Activated naive CD4-positive, alpha-beta T cell treated with anti-CD3 and anti-CD28 coated beads, Interleukin-2, amount 10 ng/mL, durations not matched to agents 7 days and 5 days (primary cell): Measurements from ENCODE around the gene MAN2A1.
A peak's percentile ranks its signal among the peaks of the same experiment; 100 is the strongest.
"Not testable (repeated sequence)": the region's sequence is repeated elsewhere in the genome, so short reads cannot be mapped to it uniquely, and the experiment has no call there.

Experiments used
- CTCF ChIA-PET: fragments of 350-600 bp; sonication (Branson Sonifier 250); formaldehyde crosslinking; loops from one replicate; lab custom pipeline; 2021; ENCODE audit warnings: antibody characterized with exemption; lab: Charles Lee
- DNase-seq: peaks from one replicate; pipeline ENCODE4 v3.0.0-alpha.2; 2020
- H3K27ac Mint-ChIP-seq: one replicate; pipeline ENCODE4 v1.8.0; 2021; ENCODE audit warnings: mild to moderate bottlenecking, moderate library complexity, mixed read lengths
- H3K27me3 Mint-ChIP-seq: one replicate; pipeline ENCODE4 v1.8.0; 2021; ENCODE audit warnings: mild to moderate bottlenecking, mixed read lengths
- H3K36me3 Mint-ChIP-seq: one replicate; pipeline ENCODE4 v1.8.0; 2021; ENCODE audit warnings: mixed read lengths
- H3K4me1 Mint-ChIP-seq: one replicate; pipeline ENCODE4 v1.8.0; 2021; ENCODE audit warnings: mixed read lengths
- H3K4me3 Mint-ChIP-seq: one replicate; pipeline ENCODE4 v1.8.0; 2021; ENCODE audit warnings: mild to moderate bottlenecking, moderate library complexity, mixed read lengths
- H3K9me3 Mint-ChIP-seq: one replicate; pipeline ENCODE4 v1.8.0; 2021; ENCODE audit warnings: mixed read lengths

The MAN2A1 gene

GRCh38 chr5:109874108-109874507 is 184.4 kb downstream of the MAN2A1 start:
- CTCF ChIA-PET, result no interaction called here
- no peaks in the 10 kb centered on the region for H3K27me3 Mint-ChIP-seq
- DNase-seq, result no peak
- peaks cover 36% of the 10 kb centered on the region for H3K4me1 Mint-ChIP-seq
- H3K4me3 Mint-ChIP-seq, result no peak overlapping the region
- no peak overlapping the region for H3K27ac Mint-ChIP-seq
- H3K36me3 Mint-ChIP-seq, result peaks cover 12% of the 10 kb centered on the region
- no peaks in the 10 kb centered on the region for H3K9me3 Mint-ChIP-seq

- H3K9me3 Mint-ChIP-seq, result no peaks in the 10 kb centered on the region
- H3K36me3 Mint-ChIP-seq, result peaks cover 3% of the 10 kb centered on the region
- CTCF ChIA-PET, result interaction anchor here (0.6 kb wide), 1 partner anchor 131 kb away, joined by 3 read pairs; no protein-coding TSS in a partner anchor
- peak overlapping the region; percentile 71 for H3K27ac Mint-ChIP-seq
- H3K4me1 Mint-ChIP-seq, result peaks cover 35% of the 10 kb centered on the region
- DNase-seq, result peak; percentile 27
- no peak overlapping the region for H3K4me3 Mint-ChIP-seq
- H3K27me3 Mint-ChIP-seq, result no peaks in the 10 kb centered on the region
These were observed 186.5 kb downstream of the MAN2A1 start for GRCh38 chr5:109876030-109876725.

GRCh38 chr5:109876941-109877669 is 187.4 kb downstream of the MAN2A1 start:
- no peak for DNase-seq
- Mint-ChIP-seq H3K9me3 (no peaks in the 10 kb centered on the region), H3K27ac (no peak overlapping the region), H3K4me3 (no peak overlapping the region), H3K36me3 (peaks cover 3% of the 10 kb centered on the region), H3K4me1 (peaks cover 35% of the 10 kb centered on the region), H3K27me3 (no peaks in the 10 kb centered on the region)
- CTCF ChIA-PET, result no interaction called here

- Mint-ChIP-seq H3K4me3 (no peak overlapping the region), H3K4me1 (peaks cover 40% of the 10 kb centered on the region)
- CTCF ChIA-PET, result no interaction called here
These were observed 187.9 kb downstream of the MAN2A1 start for GRCh38 chr5:109877670-109878045.

GRCh38 chr5:109878887-109879286 is 189.2 kb downstream of the MAN2A1 start:
- CTCF ChIA-PET, result interaction anchor here (0.6 kb wide), 1 partner anchor 69 kb away, joined by 3 read pairs; no protein-coding TSS in a partner anchor
- H3K27ac Mint-ChIP-seq, result no peak overlapping the region
- no peaks in the 10 kb centered on the region for H3K27me3 Mint-ChIP-seq
- H3K4me1 Mint-ChIP-seq, result peaks cover 41% of the 10 kb centered on the region
- no peaks in the 10 kb centered on the region for H3K9me3 Mint-ChIP-seq
- H3K36me3 Mint-ChIP-seq, result peaks cover 3% of the 10 kb centered on the region
- DNase-seq, result no peak
- no peak overlapping the region for H3K4me3 Mint-ChIP-seq

More at GRCh38 chr5:109877670-109878045, 187.9 kb downstream of the MAN2A1 start:
- H3K9me3 Mint-ChIP-seq, result no peaks in the 10 kb centered on the region
- no peak for DNase-seq
- H3K36me3 Mint-ChIP-seq, result peaks cover 3% of the 10 kb centered on the region
- H3K27me3 Mint-ChIP-seq, result no peaks in the 10 kb centered on the region
- H3K27ac Mint-ChIP-seq, result no peak overlapping the region

GRCh38 chr5:109880907-109881685 is 191.4 kb downstream of the MAN2A1 start:
- peaks cover 1% of the 10 kb centered on the region for H3K36me3 Mint-ChIP-seq
- CTCF ChIA-PET, result no interaction called here

GRCh38 chr5:109882546-109882945 is 192.8 kb downstream of the MAN2A1 start:
- Mint-ChIP-seq H3K4me3 (no peak overlapping the region), H3K27me3 (no peaks in the 10 kb centered on the region), H3K27ac (no peak overlapping the region), H3K36me3 (no peaks in the 10 kb centered on the region), H3K4me1 (peaks cover 12% of the 10 kb centered on the region), H3K9me3 (no peaks in the 10 kb centered on the region)
- CTCF ChIA-PET, result no interaction called here
- no peak for DNase-seq

More at GRCh38 chr5:109880907-109881685, 191.4 kb downstream of the MAN2A1 start:
- no peak overlapping the region for H3K4me3 Mint-ChIP-seq
- no peaks in the 10 kb centered on the region for H3K27me3 Mint-ChIP-seq
- H3K9me3 Mint-ChIP-seq, result no peaks in the 10 kb centered on the region
- H3K27ac Mint-ChIP-seq, result no peak overlapping the region
- no peak for DNase-seq
- peaks cover 26% of the 10 kb centered on the region for H3K4me1 Mint-ChIP-seq

- no peak overlapping the region for H3K27ac Mint-ChIP-seq
- CTCF ChIA-PET, result no interaction called here
- H3K9me3 Mint-ChIP-seq, result no peaks in the 10 kb centered on the region
- H3K4me1 Mint-ChIP-seq, result peaks cover 8% of the 10 kb centered on the region
- no peak overlapping the region for H3K4me3 Mint-ChIP-seq
- H3K27me3 Mint-ChIP-seq, result no peaks in the 10 kb centered on the region
- DNase-seq, result no peak
- H3K36me3 Mint-ChIP-seq, result no peaks in the 10 kb centered on the region
These were observed 194.9 kb downstream of the MAN2A1 start for GRCh38 chr5:109884676-109885075.

GRCh38 chr5:109885205-109885604 is 195.5 kb downstream of the MAN2A1 start:
- no peak for DNase-seq
- Mint-ChIP-seq H3K4me1 (peaks cover 8% of the 10 kb centered on the region), H3K36me3 (no peaks in the 10 kb centered on the region), H3K4me3 (no peak overlapping the region), H3K9me3 (no peaks in the 10 kb centered on the region), H3K27ac (no peak overlapping the region), H3K27me3 (no peaks in the 10 kb centered on the region)
- CTCF ChIA-PET, result no interaction called here

- H3K9me3 Mint-ChIP-seq, result peaks cover 6% of the 10 kb centered on the region
- H3K4me3 Mint-ChIP-seq, result no peak overlapping the region
- no peak for DNase-seq
- CTCF ChIA-PET, result no interaction called here
- no peaks in the 10 kb centered on the region for H3K4me1 Mint-ChIP-seq
- peaks cover 2% of the 10 kb centered on the region for H3K36me3 Mint-ChIP-seq
- no peaks in the 10 kb centered on the region for H3K27me3 Mint-ChIP-seq
- no peak overlapping the region for H3K27ac Mint-ChIP-seq
These were observed 199.3 kb downstream of the MAN2A1 start for GRCh38 chr5:109888989-109889388.

- DNase-seq, H3K36me3 Mint-ChIP-seq, H3K27ac Mint-ChIP-seq, H3K4me3 Mint-ChIP-seq, CTCF ChIA-PET, H3K4me1 Mint-ChIP-seq, H3K9me3 Mint-ChIP-seq, H3K27me3 Mint-ChIP-seq: not testable (repeated sequence)
These were observed 203.5 kb downstream of the MAN2A1 start for GRCh38 chr5:109893271-109893670.

- Mint-ChIP-seq H3K4me3 (no peak overlapping the region), H3K9me3 (peaks cover 2% of the 10 kb centered on the region), H3K36me3 (peaks cover 2% of the 10 kb centered on the region), H3K27me3 (no peaks in the 10 kb centered on the region), H3K4me1 (no peaks in the 10 kb centered on the region), H3K27ac (no peak overlapping the region)
- no peak for DNase-seq
- CTCF ChIA-PET, result no interaction called here
These were observed 208.8 kb downstream of the MAN2A1 start for GRCh38 chr5:109898269-109899162.

- H3K27ac Mint-ChIP-seq, result no peak overlapping the region
- no peak for DNase-seq
- no peak overlapping the region for H3K4me3 Mint-ChIP-seq
- H3K27me3 Mint-ChIP-seq, result no peaks in the 10 kb centered on the region
- H3K9me3 Mint-ChIP-seq, result peaks cover 1% of the 10 kb centered on the region
- no peaks in the 10 kb centered on the region for H3K4me1 Mint-ChIP-seq
- no peaks in the 10 kb centered on the region for H3K36me3 Mint-ChIP-seq
- CTCF ChIA-PET, result no interaction called here
These were observed 209.4 kb downstream of the MAN2A1 start for GRCh38 chr5:109899163-109899535.

- no peak overlapping the region for H3K27ac Mint-ChIP-seq
- no peak for DNase-seq
- H3K4me1 Mint-ChIP-seq, result no peaks in the 10 kb centered on the region
- no peaks in the 10 kb centered on the region for H3K27me3 Mint-ChIP-seq
- H3K9me3 Mint-ChIP-seq, result no peaks in the 10 kb centered on the region
- H3K4me3 Mint-ChIP-seq, result no peak overlapping the region
- no peaks in the 10 kb centered on the region for H3K36me3 Mint-ChIP-seq
- CTCF ChIA-PET, result no interaction called here
These were observed 210.7 kb downstream of the MAN2A1 start for GRCh38 chr5:109900461-109900860.
